ENCODE results near the gene MICAL3.

The MICAL3 gene

GRCh38 chr22:17804331-17805080, 219.9 kb downstream of the MICAL3 start:
- DNase-seq, result no peak

DNA sequence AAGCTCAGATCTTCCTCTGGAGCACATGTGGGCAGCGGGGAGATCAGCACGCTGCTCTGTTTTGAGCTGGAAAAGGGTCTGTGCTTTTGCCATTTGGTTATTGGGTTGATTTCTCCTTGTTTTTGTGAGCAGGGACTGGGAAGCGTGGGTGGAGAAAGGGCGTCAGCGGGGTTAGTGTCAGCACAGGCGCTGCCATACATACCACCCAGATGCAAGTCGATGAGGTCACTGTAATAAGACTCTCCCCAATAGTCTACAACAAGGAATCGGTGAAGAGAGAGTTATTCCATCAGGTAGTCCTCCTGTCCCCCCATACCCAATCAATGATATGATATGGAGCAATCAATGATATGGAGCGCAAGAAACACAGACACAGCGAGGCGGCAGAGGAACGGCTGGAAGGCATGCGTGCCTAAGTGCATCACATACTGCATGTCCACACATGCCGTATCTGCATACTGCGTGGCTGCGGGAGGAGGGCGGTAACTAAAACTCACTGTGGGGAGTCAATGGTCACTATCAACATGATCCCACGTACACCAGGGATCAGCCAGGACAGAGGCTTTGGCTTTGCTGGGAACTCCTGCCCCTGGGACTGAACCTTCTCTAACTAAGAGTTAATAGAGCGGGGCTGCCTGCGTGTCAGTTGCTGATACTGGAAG, 220.6 kb downstream of the MICAL3 start:
- no peak for DNase-seq

GRCh38 chr22:17802822-17803221, 221.5 kb downstream of the MICAL3 start:
- DNase-seq, result no peak

GRCh38 chr22:17802411-17802810, 221.9 kb downstream of the MICAL3 start:
- no peak for DNase-seq

DNA sequence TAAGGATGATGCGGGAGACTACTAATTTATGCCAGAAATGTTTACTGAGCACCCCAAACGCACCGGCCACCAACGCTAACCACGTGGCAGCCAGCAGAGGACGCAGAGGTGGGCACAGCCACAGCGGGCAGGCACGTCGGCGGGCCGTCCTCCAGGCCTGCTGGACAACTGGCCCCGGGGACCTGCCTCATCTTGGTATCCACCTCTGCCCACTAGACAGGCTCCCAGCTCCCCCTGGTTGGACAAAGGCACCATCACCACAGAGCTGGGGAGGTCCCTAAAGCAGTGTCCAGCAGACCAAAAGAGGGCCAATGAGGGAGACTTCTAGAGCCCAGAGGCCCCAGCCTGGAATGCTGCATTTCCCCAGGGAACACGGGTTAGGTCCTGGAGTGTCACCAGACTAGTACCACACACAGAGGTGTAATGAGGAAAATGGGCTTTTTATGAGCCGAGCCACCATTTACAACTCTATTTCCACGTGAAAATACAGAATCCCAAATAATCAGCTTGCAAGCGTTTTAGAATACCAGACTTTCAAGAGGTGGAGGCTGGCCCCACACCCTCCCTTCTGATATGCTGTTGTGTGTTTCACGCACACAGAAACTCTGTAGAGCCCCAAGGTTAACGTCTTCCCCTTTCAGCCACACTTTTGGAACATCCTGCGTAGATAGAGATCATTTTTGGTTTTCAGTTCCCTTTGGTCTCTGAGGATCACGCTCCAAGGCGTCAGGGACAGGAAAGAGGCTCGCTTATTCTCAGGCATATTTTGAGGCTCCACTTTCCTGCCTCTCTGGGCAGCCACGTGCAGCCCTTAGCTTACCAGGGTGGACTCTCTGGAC, 226.4 kb downstream of the MICAL3 start:
- no peak for DNase-seq

GRCh38 chr22:17796695-17797094, 227.7 kb downstream of the MICAL3 start:
- no peak for DNase-seq

GRCh38 chr22:17795661-17796548, 228.5 kb downstream of the MICAL3 start:
- no peak for DNase-seq

GRCh38 chr22:17794726-17795542, 229.4 kb downstream of the MICAL3 start:
- no peak for DNase-seq

GRCh38 chr22:17792854-17793434, 231.4 kb downstream of the MICAL3 start:
- DNase-seq, result no peak

DNA sequence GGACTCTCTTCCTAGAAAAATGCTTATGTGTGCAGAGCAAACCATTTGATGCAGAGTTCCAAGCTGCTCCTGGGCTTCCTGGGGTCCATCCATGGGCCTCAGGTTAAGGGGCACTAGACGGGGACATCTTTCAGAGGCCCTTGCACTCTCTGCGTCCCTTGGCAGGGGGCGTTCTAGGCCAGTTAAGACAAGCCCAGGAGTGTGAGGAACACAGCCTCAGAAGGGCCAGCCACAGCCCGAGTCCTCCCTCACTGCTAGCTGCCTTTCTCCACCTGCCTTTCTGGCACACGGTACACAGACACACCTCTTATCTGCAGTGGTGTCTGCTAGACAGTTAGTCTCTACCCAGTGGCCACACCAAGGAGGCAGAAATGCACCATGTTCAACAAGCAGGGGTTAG, 232.1 kb downstream of the MICAL3 start:
- DNase-seq, result no peak

- DNase-seq, result no peak
Measured at GRCh38 chr22:17791196-17791595, 233.2 kb downstream of the MICAL3 start.

GRCh38 chr22:17789379-17790200, 234.8 kb downstream of the MICAL3 start:
- no peak for DNase-seq

GRCh38 chr22:17788528-17789378, 235.6 kb downstream of the MICAL3 start:
- DNase-seq, result no peak

DNA sequence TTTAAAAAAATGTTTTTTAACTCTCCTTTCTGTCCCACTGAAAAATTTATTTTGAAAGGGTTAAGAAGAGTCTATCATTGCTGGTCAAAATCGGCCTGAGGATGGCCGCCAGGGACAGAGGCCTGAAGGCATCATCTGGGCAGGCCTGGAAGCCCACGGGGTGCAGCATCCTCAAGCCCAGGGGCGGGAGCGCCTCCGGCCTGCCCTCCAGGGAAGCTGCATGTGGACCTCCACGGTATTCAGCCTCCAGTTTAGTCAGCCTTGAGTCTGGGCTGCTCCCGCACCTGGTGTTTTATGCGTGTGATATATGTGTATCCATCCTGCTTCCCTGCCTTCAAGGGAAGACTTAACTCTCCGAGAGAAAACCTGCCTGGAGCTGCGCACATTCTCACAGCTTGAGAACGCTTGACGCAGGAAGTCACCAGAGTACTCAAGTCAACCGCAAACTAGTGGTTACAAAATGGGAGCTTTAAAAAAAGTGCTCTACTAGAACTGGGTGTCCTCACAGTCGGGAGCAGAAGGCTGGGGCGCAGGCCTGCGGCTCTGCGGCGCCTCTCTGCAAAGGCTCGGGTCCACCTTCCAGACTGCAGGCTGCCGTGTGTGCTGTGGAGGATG, 236.5 kb downstream of the MICAL3 start:
- no peak for DNase-seq

DNA sequence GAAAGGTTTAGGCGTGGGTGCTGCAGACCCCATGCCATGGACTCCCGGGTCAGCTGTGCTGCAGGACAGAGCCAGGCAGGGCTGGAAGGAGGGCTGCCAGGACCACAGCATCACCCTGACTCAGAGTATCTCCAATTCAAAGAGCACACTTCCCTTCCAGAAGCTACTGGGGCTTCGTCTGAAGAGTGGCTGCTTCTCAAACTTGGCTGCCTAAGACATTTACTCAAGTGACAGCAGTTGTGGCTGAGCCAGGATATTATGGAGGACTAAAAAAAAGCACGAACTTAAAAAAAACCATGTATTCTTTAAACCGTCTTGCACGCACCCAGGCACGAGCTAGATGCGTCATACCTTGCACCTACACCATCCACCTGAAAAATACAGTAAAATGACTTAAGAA, 237.1 kb downstream of the MICAL3 start:
- no peak for DNase-seq

GRCh38 chr22:17786435-17787161, 237.8 kb downstream of the MICAL3 start:
- no peak for DNase-seq

- DNase-seq, result peak; percentile 63
Measured at GRCh38 chr22:17785185-17786184, 238.9 kb downstream of the MICAL3 start.

Data from stimulated activated naive CD4-positive, alpha-beta T cell treated with Interleukin-2 at 50 U/mL for 16 hours (primary cell).